H9 (cell line): ENCODE data around the gene KCNMB2. TPM values are rescaled to one million over a fixed set of nuclear protein-coding genes. Genes with fewer than 3 reads are reported as not detected.

Source experiments
- DNase-seq: peaks from one replicate; pipeline ENCODE4 v3.0.0-alpha.2; 2017
- H2AFZ ChIP-seq: one replicate; pipeline ENCODE4 v1.6.1; 2013; ENCODE audit warnings: mild to moderate bottlenecking, low read length, control low read depth, moderate library complexity
- H2AK5ac ChIP-seq: 2 replicates; pipeline ENCODE4 v1.6.1; 2013; ENCODE audit warnings: low read length, control low read depth, mixed read lengths; ENCODE audit not compliant: insufficient read length
- H2BK120ac ChIP-seq: one replicate; pipeline ENCODE4 v1.6.1; 2013; ENCODE audit warnings: low read depth, mild to moderate bottlenecking, low read length, control low read depth, inconsistent platforms; ENCODE audit not compliant: poor library complexity, severe bottlenecking
- H2BK12ac ChIP-seq: 2 replicates; pipeline ENCODE4 v1.6.1; 2013; ENCODE audit warnings: low read length, control low read depth, mixed read lengths, low read depth; ENCODE audit not compliant: insufficient read length
- H2BK15ac ChIP-seq: 2 replicates; pipeline ENCODE4 v1.6.1; 2013; ENCODE audit warnings: low read depth, low read length, control low read depth
- H2BK20ac ChIP-seq: one replicate; pipeline ENCODE4 v1.6.1; 2013; ENCODE audit warnings: low read depth, mild to moderate bottlenecking, low read length, control low read depth, inconsistent platforms; ENCODE audit not compliant: poor library complexity, severe bottlenecking
- H2BK5ac ChIP-seq: 2 replicates; pipeline ENCODE4 v1.6.1; 2013; ENCODE audit warnings: low read length, control low read depth, mixed read lengths; ENCODE audit not compliant: insufficient read length
- H3K14ac ChIP-seq: 2 replicates; pipeline ENCODE4 v1.6.1; 2013; ENCODE audit warnings: low read length, control low read depth; ENCODE audit not compliant: insufficient read depth
- H3K18ac ChIP-seq: 2 replicates; pipeline ENCODE4 v1.6.1; 2013; ENCODE audit warnings: low read depth, mild to moderate bottlenecking, mixed read lengths, low read length, control low read depth; ENCODE audit not compliant: insufficient read length
- H3K23ac ChIP-seq: 2 replicates; pipeline ENCODE4 v1.6.1; 2013; ENCODE audit warnings: low read length, control low read depth, mixed read lengths, low read depth; ENCODE audit not compliant: insufficient read length
- H3K23me2 ChIP-seq: 2 replicates; pipeline ENCODE4 v1.6.1; 2013; ENCODE audit warnings: low read depth, mild to moderate bottlenecking, mixed read lengths, low read length, control low read depth; ENCODE audit not compliant: insufficient read length, poor library complexity, severe bottlenecking
- H3K27ac ChIP-seq: 2 replicates; pipeline ENCODE4 v1.5.1; 2013; ENCODE audit warnings: low read length, control low read depth, mixed read lengths, low read depth; ENCODE audit not compliant: insufficient read length
- H3K27me3 ChIP-seq: 2 replicates; pipeline ENCODE4 v1.6.1; 2013; ENCODE audit warnings: low read length, control low read depth, inconsistent platforms; ENCODE audit not compliant: insufficient read depth
- H3K4ac ChIP-seq: 2 replicates; pipeline ENCODE4 v1.6.1; 2013; ENCODE audit warnings: low read depth, mild to moderate bottlenecking, control low read depth, inconsistent platforms, low read length, moderate library complexity
- H3K4me1 ChIP-seq: 2 replicates; pipeline ENCODE4 v1.6.1; 2013; ENCODE audit warnings: low read length, control low read depth, inconsistent platforms; ENCODE audit not compliant: insufficient read depth
- H3K4me2 ChIP-seq: 2 replicates; pipeline ENCODE4 v1.6.1; 2013; ENCODE audit warnings: low read length, control low read depth, mixed read lengths; ENCODE audit not compliant: insufficient read length, insufficient read depth
- H3K56ac ChIP-seq: 2 replicates; pipeline ENCODE4 v1.6.1; 2013; ENCODE audit warnings: low read depth, mild to moderate bottlenecking, mixed read lengths, low read length, control low read depth; ENCODE audit not compliant: insufficient read length
- H3K79me1 ChIP-seq: 2 replicates; pipeline ENCODE4 v1.6.1; 2013; ENCODE audit warnings: low read depth, mild to moderate bottlenecking, moderate library complexity, low read length, control low read depth, inconsistent platforms; ENCODE audit not compliant: insufficient read depth, poor library complexity, severe bottlenecking
- H3K79me2 ChIP-seq: 2 replicates; pipeline ENCODE4 v1.6.1; 2013; ENCODE audit warnings: low read length, control low read depth, inconsistent platforms; ENCODE audit not compliant: insufficient read depth
- H3K9ac ChIP-seq: 2 replicates; pipeline ENCODE4 v1.6.1; 2013; ENCODE audit warnings: low read length, control low read depth, mixed read lengths; ENCODE audit not compliant: insufficient read length; ENCODE audit errors: extremely low read depth
- H3K9me3 ChIP-seq: one replicate; pipeline ENCODE4 v1.6.1; 2013; ENCODE audit warnings: low read depth, low read length, inconsistent platforms; ENCODE audit not compliant: control insufficient read depth
- H3T11ph ChIP-seq: one replicate; pipeline ENCODE4 v1.6.1; 2013; ENCODE audit warnings: mild to moderate bottlenecking, low read length, control low read depth, inconsistent platforms
- H4K20me1 ChIP-seq: one replicate; pipeline ENCODE4 v1.6.1; 2013; ENCODE audit not compliant: control insufficient read depth, insufficient read length, insufficient read depth
- H4K5ac ChIP-seq: 2 replicates; pipeline ENCODE4 v1.6.1; 2013; ENCODE audit warnings: low read depth, mild to moderate bottlenecking, mixed read lengths, low read length, control low read depth; ENCODE audit not compliant: insufficient read length
- H4K8ac ChIP-seq: replicated peaks from 2 replicates; pipeline ENCODE4 v1.6.1; 2013; ENCODE audit warnings: low read length, control low read depth, mixed read lengths, low read depth; ENCODE audit not compliant: insufficient read length
- H4K91ac ChIP-seq: 2 replicates; pipeline ENCODE4 v1.6.1; 2013; ENCODE audit warnings: low read depth, mild to moderate bottlenecking, moderate library complexity, mixed read lengths, low read length, control low read depth; ENCODE audit not compliant: insufficient read length
- H3K27ac Mint-ChIP-seq, 3 experiments: 2 replicates in 2 of 3; 3 replicates in 1 of 3; pipeline ENCODE4 v1.8.0; 2020 to 2021; ENCODE audit warnings: mixed read lengths in 3 of 3, mild to moderate bottlenecking in 1 of 3, moderate library complexity in 1 of 3
- H3K27me3 Mint-ChIP-seq: 2 replicates; pipeline ENCODE4 v1.8.0; 2021; ENCODE audit warnings: low read depth, mild to moderate bottlenecking, moderate library complexity, mixed read lengths
- H3K36me3 Mint-ChIP-seq, 3 experiments: 2 replicates in 2 of 3; 3 replicates in 1 of 3; pipeline ENCODE4 v1.8.0; 2020 to 2021; ENCODE audit warnings: low read depth in 3 of 3, mixed read lengths in 3 of 3; ENCODE audit not compliant: insufficient read depth in 1 of 3
- H3K4me1 Mint-ChIP-seq, 2 experiments: 2 replicates each; pipeline ENCODE4 v1.8.0; 2020; ENCODE audit warnings: mixed read lengths in 2 of 2
- H3K4me3 Mint-ChIP-seq, 2 experiments: 2 replicates in 1 of 2; 3 replicates in 1 of 2; pipeline ENCODE4 v1.8.0; 2020 to 2021; ENCODE audit warnings: mild to moderate bottlenecking in 2 of 2, mixed read lengths in 2 of 2, moderate library complexity in 1 of 2
- H3K9me3 Mint-ChIP-seq, 2 experiments: 2 replicates in 1 of 2; 3 replicates in 1 of 2; pipeline ENCODE4 v1.8.0; 2020; ENCODE audit warnings: mild to moderate bottlenecking in 2 of 2, mixed read lengths in 2 of 2, moderate library complexity in 1 of 2
- CTCF ChIP-seq: fragments of 200-600 bp; sonication (generic); conservative IDR thresholded peaks from 3 replicates; pipeline ENCODE4 v1.8.0; 2021; ENCODE audit warnings: antibody characterized with exemption, mild to moderate bottlenecking
- WGBS: extraction: QIAGEN DNeasy Blood & Tissue Kit; methylation state at CpG from one replicate; pipeline ENCODE4 v1.1.7; 2013; ENCODE audit warnings: missing lambda C conversion rate, low lambda C conversion rate, mixed read lengths; ENCODE audit not compliant: insufficient read length; ENCODE audit errors: extremely low coverage; 5-methylcytosine and 5-hydroxymethylcytosine counted together
- total RNA-seq: library from RNA; stranded (reverse); gene quantifications from 2 replicates; pipeline ENCODE4 v1.2.1, GENCODE V29; 2021

KCNMB2 gene
- total RNA-seq, 1 experiment from 2014 or later, result not detected

GRCh38 chr3:178680037-178680436 lies 143.8 kb downstream of the KCNMB2 start:
- Histone ChIP-seq H4K91ac (no peak overlapping the region), H3K4me2 (no peak overlapping the region), H2BK5ac (no peak overlapping the region), H3K9me3 (no peaks in the 10 kb centered on the region), H3K79me2 (no peaks in the 10 kb centered on the region), H2AFZ (no peak overlapping the region), H3T11ph (no peak overlapping the region), H2BK20ac (no peak overlapping the region), H3K23ac (no peak overlapping the region), H2BK15ac (no peak overlapping the region), H3K27ac (no peak overlapping the region), H2AK5ac (no peak overlapping the region), H3K14ac (no peak overlapping the region), H3K9ac (no peak overlapping the region), H2BK120ac (no peak overlapping the region), H3K23me2 (no peaks in the 10 kb centered on the region), H3K4ac (no peak overlapping the region), H4K20me1 (no peaks in the 10 kb centered on the region), H3K27me3 (no peaks in the 10 kb centered on the region), H3K79me1 (no peaks in the 10 kb centered on the region), H4K5ac (no peak overlapping the region), H3K4me1 (no peaks in the 10 kb centered on the region), H2BK12ac (no peak overlapping the region), H3K18ac (no peak overlapping the region), H4K8ac (no peak overlapping the region), H3K56ac (no peak overlapping the region)
- Mint-ChIP-seq H3K4me3 (no peak overlapping the region), H3K9me3 (peaks cover 2 to 5% of the 10 kb centered on the region in 2 experiments; a peak in 3 of 5 replicates), H3K36me3 (no peaks in the 10 kb centered on the region; a peak in 1 of 7 replicates), H3K4me1 (no peaks in the 10 kb centered on the region), H3K27ac (no peak overlapping the region), H3K27me3 (no peaks in the 10 kb centered on the region)
- WGBS, result no CpG with 5 or more reads among the region's 3 CpGs
- no peak for TF ChIP-seq CTCF
- DNase-seq, result no peak
